ENCODE data around the gene YIPF5. TPM values are rescaled to one million over a fixed set of nuclear protein-coding genes. Genes with fewer than 3 reads are reported as not detected.

YIPF5 gene
- total RNA-seq = 36.3 and 44.6 TPM in 2 replicates

GRCh38 chr5:144170276-144171024 lies at the start of gene YIPF5, which contains the start of gene KCTD16:
Gene YIPF5 (minus strand): TSS chr5:144170659. CDS start chr5:144169955, 704 bp downstream.
Gene KCTD16 (plus strand): TSS chr5:144170873.

Other genes with a start within 250 kb of the YIPF5 start
- under 0.01 and 0.28 TPM in 2 replicates for gene KCTD16, start 214 bp upstream of the YIPF5 start, total RNA-seq

Data from airway epithelial cell (primary cell).